HUES64 (cell line): ENCODE results near the gene SBF1.
"Not testable (repeated sequence)": the region's sequence is repeated elsewhere in the genome, so short reads cannot be mapped to it uniquely, and the experiment has no call there.

ENCODE experiments used
- H3K27ac ChIP-seq: 2 replicates; pipeline ENCODE4 v1.7.0; 2013; ENCODE audit warnings: low read depth, low read length, inconsistent platforms
- H3K27me3 ChIP-seq: 2 replicates; pipeline ENCODE4 v1.6.1; 2013; ENCODE audit warnings: mild to moderate bottlenecking, low read length; ENCODE audit not compliant: insufficient read depth
- H3K36me3 ChIP-seq: 2 replicates; pipeline ENCODE4 v1.6.1; 2013; ENCODE audit warnings: mild to moderate bottlenecking, low read length; ENCODE audit not compliant: insufficient read depth
- H3K4me1 ChIP-seq: 2 replicates; pipeline ENCODE4 v1.6.1; 2013; ENCODE audit warnings: mild to moderate bottlenecking, low read length, moderate library complexity; ENCODE audit not compliant: insufficient read depth
- H3K4me3 ChIP-seq: 2 replicates; pipeline ENCODE4 v1.5.1; 2013; ENCODE audit warnings: mild to moderate bottlenecking, low read length, moderate library complexity
- H3K9ac ChIP-seq: 2 replicates; pipeline ENCODE4 v1.6.1; 2013; ENCODE audit warnings: mild to moderate bottlenecking, low read depth, low read length
- H3K9me3 ChIP-seq: 2 replicates; pipeline ENCODE4 v1.6.1; 2013; ENCODE audit warnings: low read depth, low read length; ENCODE audit not compliant: insufficient read depth
- WGBS: fragments of 150-250, 120-280 bp; methylation state at CpG from one replicate; pipeline ENCODE4 v1.1.7; 2013; ENCODE audit warnings: missing lambda C conversion rate; 5-methylcytosine and 5-hydroxymethylcytosine counted together

The SBF1 gene

DNA sequence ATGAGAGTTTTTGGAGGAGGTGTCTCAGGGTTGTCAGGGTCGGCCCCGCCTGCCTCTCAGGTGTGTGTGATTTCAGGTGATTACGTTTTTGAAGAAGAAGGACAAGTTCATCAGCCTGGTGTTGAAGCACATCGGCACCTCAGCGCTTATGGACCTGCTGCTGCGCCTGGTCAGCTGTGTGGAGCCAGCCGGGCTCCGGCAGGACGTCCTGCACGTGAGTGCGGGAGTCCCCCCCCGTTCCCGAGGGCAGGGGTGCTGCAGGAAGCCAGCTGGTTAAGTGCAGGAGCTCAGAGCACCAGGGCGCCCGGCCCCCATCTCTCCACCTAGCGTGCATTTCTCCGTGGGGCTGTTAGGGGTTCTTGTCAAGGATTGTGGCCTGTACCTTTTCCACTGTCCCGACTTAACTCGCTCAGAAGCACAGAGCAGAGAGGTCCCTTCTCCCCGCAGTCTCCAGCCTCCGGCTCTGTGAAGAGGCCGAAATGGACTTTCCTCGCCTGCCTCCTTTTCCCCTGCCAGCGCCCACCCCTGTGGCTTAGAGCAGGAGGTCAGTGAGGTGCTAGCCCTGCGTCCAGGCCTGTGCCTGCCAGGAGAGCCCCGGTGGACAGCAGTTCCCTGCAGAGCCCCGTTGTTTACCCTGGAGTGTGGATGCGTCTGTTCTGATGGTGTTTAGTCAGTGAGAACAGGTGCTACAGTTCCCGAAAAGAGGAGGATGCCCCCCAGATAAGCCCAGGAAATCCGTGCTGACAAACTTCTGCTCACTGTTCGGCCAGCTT, 60.2 kb downstream of the SBF1 start:
- peaks cover 66% of the 10 kb centered on the region for H3K36me3 ChIP-seq
- H3K4me1 ChIP-seq, result no peaks in the 10 kb centered on the region
- no peak overlapping the region for H3K4me3 ChIP-seq
- H3K27ac ChIP-seq, result no peak overlapping the region
- no peaks in the 10 kb centered on the region for H3K27me3 ChIP-seq
- H3K9ac ChIP-seq, result no peak overlapping the region
- H3K9me3 ChIP-seq, result no peaks in the 10 kb centered on the region
- 96% methylated on average over 31 of the region's 31 CpGs for WGBS

- H3K27me3 ChIP-seq, H3K27ac ChIP-seq, H3K4me1 ChIP-seq, H3K9ac ChIP-seq, H3K4me3 ChIP-seq, H3K9me3 ChIP-seq: not testable (repeated sequence)
- whole genome bisulfite sequencing, result 94% methylated on average over 7 of the region's 9 CpGs
- peaks cover 40% of the 10 kb centered on the region for H3K36me3 ChIP-seq
Observed at GRCh38 chr22:50408954-50409353, 65.9 kb downstream of the SBF1 start.

GRCh38 chr22:50408311-50408710, 66.5 kb downstream of the SBF1 start:
- Histone ChIP-seq H3K27ac (no peak overlapping the region), H3K4me3 (no peak overlapping the region), H3K36me3 (peaks cover 34% of the 10 kb centered on the region), H3K27me3 (no peaks in the 10 kb centered on the region), H3K4me1 (no peaks in the 10 kb centered on the region), H3K9ac (no peak overlapping the region), H3K9me3 (no peaks in the 10 kb centered on the region)
- WGBS, result 96% methylated on average over 11 of the region's 13 CpGs

- Histone ChIP-seq H3K36me3 (peaks cover 32% of the 10 kb centered on the region), H3K27me3 (no peaks in the 10 kb centered on the region), H3K4me3 (no peak overlapping the region), H3K9me3 (no peaks in the 10 kb centered on the region), H3K9ac (no peak overlapping the region), H3K27ac (no peak overlapping the region), H3K4me1 (no peaks in the 10 kb centered on the region)
- 94% methylated on average over 25 of the region's 25 CpGs for WGBS
Observed at GRCh38 chr22:50406416-50407170, 68.2 kb downstream of the SBF1 start.

- no peak overlapping the region for H3K27ac ChIP-seq
- H3K9me3 ChIP-seq, result no peaks in the 10 kb centered on the region
- peaks cover 42% of the 10 kb centered on the region for H3K36me3 ChIP-seq
- WGBS, result 95% methylated on average over 8 of the region's 8 CpGs
- H3K27me3 ChIP-seq, result no peaks in the 10 kb centered on the region
- no peak overlapping the region for H3K4me3 ChIP-seq
- no peaks in the 10 kb centered on the region for H3K4me1 ChIP-seq
- no peak overlapping the region for H3K9ac ChIP-seq
Observed at GRCh38 chr22:50403701-50404101, 71.1 kb downstream of the SBF1 start.

DNA sequence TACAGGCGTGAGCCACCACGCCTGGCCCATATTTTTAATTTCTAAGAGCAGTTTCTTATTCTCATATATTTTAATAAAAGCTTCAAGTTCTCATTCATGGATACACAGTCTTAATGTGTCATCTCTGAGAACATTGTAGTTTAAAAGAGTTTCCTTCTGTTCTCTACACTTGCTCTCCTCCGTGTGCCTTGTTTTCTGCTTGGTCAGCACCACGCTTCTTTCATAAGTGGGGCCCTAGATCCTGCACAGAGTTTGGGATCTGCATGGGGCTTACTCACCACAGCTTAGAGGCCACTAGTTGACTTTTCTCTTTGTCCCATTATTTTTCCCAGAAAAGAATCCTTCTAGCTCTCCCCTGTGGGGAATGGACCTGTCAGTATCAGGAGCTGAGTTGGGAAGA, 72.9 kb downstream of the SBF1 start:
- Histone ChIP-seq H3K4me3 (no peak overlapping the region), H3K27ac (no peak overlapping the region), H3K36me3 (peaks cover 26% of the 10 kb centered on the region), H3K9me3 (no peaks in the 10 kb centered on the region), H3K9ac (no peak overlapping the region), H3K4me1 (no peaks in the 10 kb centered on the region; the same call in 1 of the 2 replicates), H3K27me3 (no peaks in the 10 kb centered on the region)
- 98% methylated on average over 3 of the region's 4 CpGs for WGBS

GRCh38 chr22:50400931-50401330, 73.9 kb downstream of the SBF1 start:
- H3K9me3 ChIP-seq, result no peaks in the 10 kb centered on the region
- H3K9ac ChIP-seq, result no peak overlapping the region
- H3K4me1 ChIP-seq, result no peaks in the 10 kb centered on the region; the same call in 1 of the 2 replicates
- H3K27me3 ChIP-seq, result no peaks in the 10 kb centered on the region
- 96% methylated on average over 5 of the region's 5 CpGs for WGBS
- H3K36me3 ChIP-seq, result peaks cover 23% of the 10 kb centered on the region
- no peak overlapping the region for H3K4me3 ChIP-seq
- H3K27ac ChIP-seq, result no peak overlapping the region

DNA sequence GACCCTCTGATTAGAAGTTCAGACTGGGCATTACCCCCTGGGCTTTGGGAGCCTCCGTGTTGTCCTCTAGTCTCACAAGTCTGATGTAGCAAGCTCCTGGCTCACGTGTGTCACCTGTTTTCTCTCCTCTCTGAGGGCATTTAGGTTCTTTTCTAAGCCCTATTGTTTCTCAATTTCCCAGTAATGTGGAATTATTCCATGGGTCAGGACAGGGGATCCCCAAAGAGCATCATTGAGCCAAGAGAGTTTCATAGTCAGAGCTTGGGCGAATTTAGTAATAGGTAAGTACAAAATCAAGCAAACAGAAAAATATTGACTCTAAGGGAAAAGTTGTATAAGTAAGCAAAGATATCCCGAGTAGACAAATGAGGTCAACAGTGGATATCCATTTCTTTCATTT, 74.4 kb downstream of the SBF1 start:
- WGBS, result 92% methylated on average over 4 of the region's 4 CpGs
- Histone ChIP-seq H3K4me3 (no peak overlapping the region), H3K27me3 (no peaks in the 10 kb centered on the region), H3K27ac (no peak overlapping the region), H3K36me3 (peaks cover 24% of the 10 kb centered on the region), H3K9me3 (no peaks in the 10 kb centered on the region), H3K4me1 (no peaks in the 10 kb centered on the region; the same call in 1 of the 2 replicates), H3K9ac (no peak overlapping the region)

DNA sequence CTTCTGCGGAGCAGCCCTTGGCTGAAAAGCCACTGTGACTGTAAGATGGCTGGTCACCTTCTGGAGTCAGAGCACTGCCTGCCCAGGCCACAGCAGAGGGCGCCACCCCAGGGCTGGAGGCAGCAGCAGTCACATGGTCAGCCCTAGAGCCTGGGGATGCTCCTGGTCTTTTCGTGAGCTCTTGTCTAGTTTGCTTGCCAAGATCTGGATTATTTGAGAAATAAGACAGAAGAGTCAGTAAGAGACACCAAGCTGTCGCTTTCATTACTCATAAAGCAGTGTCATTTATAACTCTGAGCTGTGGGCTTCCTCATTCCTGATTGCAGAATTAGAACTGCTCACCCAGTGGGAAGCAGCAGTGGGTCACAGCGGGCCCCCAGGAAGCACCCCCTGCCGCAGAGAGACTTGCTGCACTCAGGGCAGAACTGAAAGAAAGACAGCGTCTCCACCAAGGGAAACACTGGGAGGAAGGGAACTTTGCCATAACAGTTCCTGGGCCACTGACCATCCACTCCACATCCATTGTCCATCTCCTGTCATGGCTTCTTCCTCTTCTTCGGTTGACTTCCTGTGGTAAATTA, 75.0 kb downstream of the SBF1 start:
- no peaks in the 10 kb centered on the region; the same call in 1 of the 2 replicates for H3K4me1 ChIP-seq
- H3K36me3 ChIP-seq, result peaks cover 29% of the 10 kb centered on the region
- WGBS, result 87% methylated on average over 8 of the region's 8 CpGs
- H3K9ac ChIP-seq, result no peak overlapping the region
- no peaks in the 10 kb centered on the region for H3K9me3 ChIP-seq
- no peak overlapping the region for H3K4me3 ChIP-seq
- H3K27ac ChIP-seq, result peak overlapping the region; percentile 15
- H3K27me3 ChIP-seq, result no peaks in the 10 kb centered on the region

DNA sequence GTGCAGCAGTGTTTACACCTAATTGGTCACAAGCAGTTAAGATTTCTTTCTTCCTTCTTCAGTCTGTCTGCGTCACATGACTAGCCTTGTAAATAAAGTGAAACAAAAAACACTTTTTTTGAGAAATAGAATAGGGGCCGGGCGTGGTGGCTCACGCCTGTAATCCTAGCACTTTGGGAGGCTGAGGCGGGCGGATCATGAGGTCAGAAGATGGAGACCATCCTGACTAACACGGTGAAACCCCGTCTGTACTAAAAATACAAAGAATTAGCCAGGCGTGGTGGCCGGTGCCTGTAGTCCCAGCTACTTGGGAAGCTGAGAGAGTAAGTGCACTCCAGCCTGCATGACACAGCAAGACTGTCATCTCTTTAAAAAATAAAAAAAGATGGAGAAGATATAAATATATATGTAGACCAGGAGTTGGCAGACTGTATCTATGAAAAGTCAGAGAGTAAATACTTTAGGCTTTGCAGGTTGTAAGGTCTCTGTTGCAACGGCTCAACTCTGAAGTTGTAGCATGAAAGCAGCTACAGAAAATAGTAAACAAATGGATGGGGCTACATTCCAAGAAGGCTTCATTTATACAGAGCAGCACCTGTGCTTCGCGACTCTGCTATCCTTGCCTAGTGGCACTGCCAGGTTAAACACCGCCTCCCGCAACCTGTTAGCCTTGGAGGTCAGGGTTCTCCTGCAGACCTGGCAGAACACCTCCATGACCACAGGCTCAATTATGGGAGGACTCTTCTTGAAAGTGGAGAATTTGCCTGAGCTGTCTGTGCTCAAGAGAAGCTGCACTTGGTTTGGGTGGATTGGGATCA, 75.8 kb downstream of the SBF1 start:
- Histone ChIP-seq H3K9ac (no peak overlapping the region), H3K27me3 (no peaks in the 10 kb centered on the region), H3K4me3 (no peak overlapping the region), H3K9me3 (no peaks in the 10 kb centered on the region), H3K4me1 (no peaks in the 10 kb centered on the region; the same call in 1 of the 2 replicates), H3K27ac (peak overlapping the region; percentile 15), H3K36me3 (peaks cover 33% of the 10 kb centered on the region)
- WGBS, result 92% methylated on average over 15 of the region's 15 CpGs
